HepG2 (cell line): ENCODE results near the gene BAZ2A. TPM values are rescaled to one million over a fixed set of nuclear protein-coding genes. Genes with fewer than 3 reads are reported as not detected.

Experiments used
- ARHGAP35 ChIP-seq: sonication (generic); formaldehyde crosslinking; IDR thresholded peaks from 2 replicates; pipeline ENCODE4 v1.9.0; 2022; ENCODE audit warnings: mild to moderate bottlenecking, inconsistent platforms, moderate library complexity, missing genetic modification reagents, borderline replicate concordance
- ETV5 ChIP-seq: IDR thresholded peaks from 2 replicates; pipeline ENCODE4 v1.6.1; 2018; ENCODE audit warnings: missing biosample characterization, missing genetic modification reagents, inconsistent platforms, borderline replicate concordance
- FOSL1 ChIP-seq: sonication (generic); formaldehyde crosslinking; IDR thresholded peaks from 2 replicates; pipeline ENCODE4 v1.9.0; 2021; ENCODE audit warnings: missing genetic modification reagents, borderline replicate concordance
- FOXA1 ChIP-seq, 2 experiments: fragments of 450-650 bp in 1 of 2; sonication (generic) in 1 of 2; formaldehyde crosslinking in 1 of 2; IDR thresholded peaks; 2 replicates each; pipeline versions ENCODE4 v1.4.0 to v1.6.1; 2016 to 2020; ENCODE audit warnings: missing genetic modification reagents in 1 of 2
- HMG20A ChIP-seq: IDR thresholded peaks from 2 replicates; pipeline ENCODE4 v1.6.1; 2016; ENCODE audit warnings: borderline replicate concordance
- ONECUT2 ChIP-seq: sonication (generic); formaldehyde crosslinking; IDR thresholded peaks from 2 replicates; pipeline ENCODE4 v1.4.0; 2020; ENCODE audit warnings: missing genetic modification reagents
- RBM22 ChIP-seq: fragments of 200-400 bp; formaldehyde crosslinking; optimal IDR thresholded peaks from 2 replicates; pipeline ENCODE3; 2017; ENCODE audit warnings: mild to moderate bottlenecking, low read length, moderate library complexity
- SCMH1 ChIP-seq: sonication (generic); formaldehyde crosslinking; IDR thresholded peaks from 2 replicates; pipeline ENCODE4 v1.9.0; 2021; ENCODE audit warnings: missing genetic modification reagents, mild to moderate bottlenecking, borderline replicate concordance
- SSRP1 ChIP-seq: IDR thresholded peaks from 2 replicates; pipeline ENCODE4 v1.6.1; 2016; ENCODE audit warnings: control low read depth
- ZBTB21 ChIP-seq: sonication (generic); formaldehyde crosslinking; IDR thresholded peaks from 2 replicates; pipeline ENCODE4 v1.4.0; 2020; ENCODE audit warnings: missing genetic modification reagents
- ZFP90 ChIP-seq: sonication (generic); formaldehyde crosslinking; IDR thresholded peaks from 2 replicates; pipeline ENCODE4 v1.8.0; 2022; ENCODE audit warnings: missing genetic modification reagents, mild to moderate bottlenecking, inconsistent platforms, borderline replicate concordance
- ZNF205 ChIP-seq: IDR thresholded peaks from 2 replicates; pipeline ENCODE4 v1.6.1; 2018; ENCODE audit warnings: missing biosample characterization, missing genetic modification reagents
- ZNF598 ChIP-seq: sonication (generic); formaldehyde crosslinking; IDR thresholded peaks from 2 replicates; pipeline ENCODE4 v1.5.1; 2020; ENCODE audit warnings: mild to moderate bottlenecking, missing genetic modification reagents, borderline replicate concordance
- ZNF839 ChIP-seq: sonication (generic); formaldehyde crosslinking; IDR thresholded peaks from 2 replicates; pipeline ENCODE4 v1.4.0; 2020; ENCODE audit warnings: missing genetic modification reagents, mild to moderate bottlenecking, borderline replicate concordance
- polyA plus RNA-seq, 8 experiments: library from polyadenylated mRNA; depleted of rRNA in 3 of 8; stranded (reverse) in 7 of 8; unstranded in 1 of 8; fragments of >200 nt; fragmentation: Illumina TruSeq in 4 of 8; extraction: Trizol in 4 of 8; gene quantifications; 2 replicates each; pipeline versions ENCODE4 v1.2.1 to v1.2.3, GENCODE V29; 2011 to 2016; ENCODE audit warnings: low read depth in 4 of 8, missing spikeins in 1 of 8, mixed read lengths in 1 of 8; ENCODE audit not compliant: insufficient read depth in 1 of 8
- total RNA-seq, 5 experiments: library from RNA; depleted of rRNA; stranded (reverse); fragments of >200 nt; fragmentation: Illumina TruSeq; extraction: Trizol; gene quantifications; 2 replicates each; pipeline ENCODE4 v1.2.3, GENCODE V29; 2016; ENCODE audit warnings: low read depth in 1 of 5
- TF ChIP-seq, protein P1 (sequence below): sonication (generic); formaldehyde crosslinking; conservative IDR thresholded peaks from 2 replicates; pipeline ENCODE4 v1.8.0; 2022; ENCODE audit warnings: mild to moderate bottlenecking, moderate library complexity, missing genetic modification reagents
- TF ChIP-seq, protein P2 (sequence below): sonication (generic); formaldehyde crosslinking; IDR thresholded peaks from 2 replicates; pipeline ENCODE4 v1.5.1; 2020; ENCODE audit warnings: missing genetic modification reagents, mild to moderate bottlenecking, borderline replicate concordance
- TF ChIP-seq, protein P3 (sequence below): fragments of 450-650 bp; IDR thresholded peaks from 2 replicates; pipeline ENCODE4 v1.6.1; 2017
- TF ChIP-seq, protein P4 (sequence below): sonication (generic); formaldehyde crosslinking; IDR thresholded peaks from 2 replicates; pipeline ENCODE4 v1.4.0; 2020; ENCODE audit warnings: low read depth, missing genetic modification reagents
- TF ChIP-seq, protein P5 (sequence below), 2 experiments: fragments of 450-650 bp in 1 of 2; sonication (generic) in 1 of 2; formaldehyde crosslinking; IDR thresholded peaks; 2 replicates each; pipeline versions ENCODE4 v1.5.0 to v1.8.0; 2020 to 2022; ENCODE audit warnings: mild to moderate bottlenecking in 1 of 2, missing genetic modification reagents in 1 of 2

Gene BAZ2A
- total and polyA plus RNA-seq, 2 of the 13 experiments (the other 11 are each of a cell fraction or from before 2014, with no cell fraction given), result 21.8 to 73.5 TPM

DNA sequence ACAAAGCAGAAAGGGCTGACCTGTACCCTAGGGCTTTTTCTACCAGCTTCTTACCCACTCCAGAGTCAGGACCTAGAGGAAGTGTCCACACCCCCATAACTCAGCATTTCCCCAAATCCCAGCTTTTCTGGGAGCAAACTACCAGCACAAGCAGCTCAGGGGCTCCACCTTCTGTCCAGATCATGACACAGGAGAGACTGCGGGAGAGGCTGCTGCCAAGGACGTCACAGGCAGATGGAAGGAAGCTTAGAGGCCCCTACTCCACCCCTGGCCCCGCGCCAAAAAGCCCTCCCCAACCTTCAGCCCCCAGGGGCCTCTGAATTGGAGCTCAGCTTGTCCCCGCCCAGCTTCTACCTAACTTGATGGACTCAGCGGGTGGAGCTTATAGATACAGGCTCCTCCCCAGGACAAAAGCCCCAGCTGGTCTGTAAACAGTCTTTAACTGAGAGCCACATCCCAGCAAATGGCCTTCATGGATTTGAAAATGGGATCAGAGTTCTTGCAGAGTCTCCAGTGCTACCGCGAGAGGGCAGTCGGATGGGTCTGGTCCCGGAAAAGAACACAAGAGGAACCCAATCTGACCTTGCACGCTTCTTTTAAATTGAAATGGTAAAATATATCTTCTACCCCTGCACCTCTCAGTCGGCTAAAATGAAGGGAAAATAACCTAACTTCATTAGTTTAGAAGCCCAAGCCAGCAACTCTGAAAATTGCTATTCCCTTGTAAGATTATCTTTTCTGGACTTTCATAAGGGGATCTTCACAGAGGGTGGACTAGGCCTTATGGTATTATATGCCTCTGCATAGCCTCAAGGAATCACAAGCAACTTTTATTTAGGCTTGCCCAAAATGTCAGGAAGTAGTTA, 6.8 kb upstream of the BAZ2A start (continued):
- TF ChIP-seq, protein P1, sequence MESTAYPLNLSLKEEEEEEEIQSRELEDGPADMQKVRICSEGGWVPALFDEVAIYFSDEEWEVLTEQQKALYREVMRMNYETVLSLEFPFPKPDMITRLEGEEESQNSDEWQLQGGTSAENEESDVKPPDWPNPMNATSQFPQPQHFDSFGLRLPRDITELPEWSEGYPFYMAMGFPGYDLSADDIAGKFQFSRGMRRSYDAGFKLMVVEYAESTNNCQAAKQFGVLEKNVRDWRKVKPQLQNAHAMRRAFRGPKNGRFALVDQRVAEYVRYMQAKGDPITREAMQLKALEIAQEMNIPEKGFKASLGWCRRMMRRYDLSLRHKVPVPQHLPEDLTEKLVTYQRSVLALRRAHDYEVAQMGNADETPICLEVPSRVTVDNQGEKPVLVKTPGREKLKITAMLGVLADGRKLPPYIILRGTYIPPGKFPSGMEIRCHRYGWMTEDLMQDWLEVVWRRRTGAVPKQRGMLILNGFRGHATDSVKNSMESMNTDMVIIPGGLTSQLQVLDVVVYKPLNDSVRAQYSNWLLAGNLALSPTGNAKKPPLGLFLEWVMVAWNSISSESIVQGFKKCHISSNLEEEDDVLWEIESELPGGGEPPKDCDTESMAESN (CRISPR knock-in tag), result peak; percentile 28; the same call in 1 of the 2 replicates
- TF ChIP-seq, protein P2, sequence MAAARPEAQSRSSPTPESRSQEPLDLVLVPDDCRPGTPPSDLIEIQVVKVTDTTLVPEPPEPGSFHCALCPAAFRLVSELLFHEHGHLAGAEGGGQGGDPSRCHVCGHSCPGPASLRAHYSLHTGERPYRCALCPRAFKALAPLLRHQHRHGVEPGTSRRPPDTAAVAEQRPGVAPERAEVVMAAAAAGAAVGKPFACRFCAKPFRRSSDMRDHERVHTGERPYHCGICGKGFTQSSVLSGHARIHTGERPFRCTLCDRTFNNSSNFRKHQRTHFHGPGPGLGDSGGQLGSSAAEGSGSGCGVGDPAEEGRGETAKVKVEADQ (CRISPR knock-in tag), result no peak; the same call in 1 of the 2 replicates
- TF ChIP-seq ETV5 (CRISPR knock-in tag), result 0 out of 2 replicates have a peak, but pooled peaks have one; percentile 29
- TF ChIP-seq ZBTB21 (CRISPR knock-in tag), result peak; percentile 89
- no peak for TF ChIP-seq SCMH1 (CRISPR knock-in tag)
- TF ChIP-seq FOSL1 (CRISPR knock-in tag), result no peak
- no peak for TF ChIP-seq FOXA1 (IDR thresholded peaks at IDR 0.05)
- TF ChIP-seq FOXA1 (CRISPR knock-in tag; IDR thresholded peaks at IDR 0.05), result peak; percentile 81
- TF ChIP-seq, protein P3, sequence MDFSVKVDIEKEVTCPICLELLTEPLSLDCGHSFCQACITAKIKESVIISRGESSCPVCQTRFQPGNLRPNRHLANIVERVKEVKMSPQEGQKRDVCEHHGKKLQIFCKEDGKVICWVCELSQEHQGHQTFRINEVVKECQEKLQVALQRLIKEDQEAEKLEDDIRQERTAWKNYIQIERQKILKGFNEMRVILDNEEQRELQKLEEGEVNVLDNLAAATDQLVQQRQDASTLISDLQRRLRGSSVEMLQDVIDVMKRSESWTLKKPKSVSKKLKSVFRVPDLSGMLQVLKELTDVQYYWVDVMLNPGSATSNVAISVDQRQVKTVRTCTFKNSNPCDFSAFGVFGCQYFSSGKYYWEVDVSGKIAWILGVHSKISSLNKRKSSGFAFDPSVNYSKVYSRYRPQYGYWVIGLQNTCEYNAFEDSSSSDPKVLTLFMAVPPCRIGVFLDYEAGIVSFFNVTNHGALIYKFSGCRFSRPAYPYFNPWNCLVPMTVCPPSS, result no peak
- peak; percentile 75 for TF ChIP-seq ZNF205 (CRISPR knock-in tag)
- no peak for TF ChIP-seq HMG20A
- no peak for TF ChIP-seq ONECUT2 (CRISPR knock-in tag)
- TF ChIP-seq RBM22, result peak; percentile 97
- no peak for TF ChIP-seq ARHGAP35 (CRISPR knock-in tag)
- no peak for TF ChIP-seq SSRP1
- peak; percentile 34; the same call in 1 of the 2 replicates for TF ChIP-seq ZNF598 (CRISPR knock-in tag)
- TF ChIP-seq ZNF839, result no peak
- TF ChIP-seq, protein P4, sequence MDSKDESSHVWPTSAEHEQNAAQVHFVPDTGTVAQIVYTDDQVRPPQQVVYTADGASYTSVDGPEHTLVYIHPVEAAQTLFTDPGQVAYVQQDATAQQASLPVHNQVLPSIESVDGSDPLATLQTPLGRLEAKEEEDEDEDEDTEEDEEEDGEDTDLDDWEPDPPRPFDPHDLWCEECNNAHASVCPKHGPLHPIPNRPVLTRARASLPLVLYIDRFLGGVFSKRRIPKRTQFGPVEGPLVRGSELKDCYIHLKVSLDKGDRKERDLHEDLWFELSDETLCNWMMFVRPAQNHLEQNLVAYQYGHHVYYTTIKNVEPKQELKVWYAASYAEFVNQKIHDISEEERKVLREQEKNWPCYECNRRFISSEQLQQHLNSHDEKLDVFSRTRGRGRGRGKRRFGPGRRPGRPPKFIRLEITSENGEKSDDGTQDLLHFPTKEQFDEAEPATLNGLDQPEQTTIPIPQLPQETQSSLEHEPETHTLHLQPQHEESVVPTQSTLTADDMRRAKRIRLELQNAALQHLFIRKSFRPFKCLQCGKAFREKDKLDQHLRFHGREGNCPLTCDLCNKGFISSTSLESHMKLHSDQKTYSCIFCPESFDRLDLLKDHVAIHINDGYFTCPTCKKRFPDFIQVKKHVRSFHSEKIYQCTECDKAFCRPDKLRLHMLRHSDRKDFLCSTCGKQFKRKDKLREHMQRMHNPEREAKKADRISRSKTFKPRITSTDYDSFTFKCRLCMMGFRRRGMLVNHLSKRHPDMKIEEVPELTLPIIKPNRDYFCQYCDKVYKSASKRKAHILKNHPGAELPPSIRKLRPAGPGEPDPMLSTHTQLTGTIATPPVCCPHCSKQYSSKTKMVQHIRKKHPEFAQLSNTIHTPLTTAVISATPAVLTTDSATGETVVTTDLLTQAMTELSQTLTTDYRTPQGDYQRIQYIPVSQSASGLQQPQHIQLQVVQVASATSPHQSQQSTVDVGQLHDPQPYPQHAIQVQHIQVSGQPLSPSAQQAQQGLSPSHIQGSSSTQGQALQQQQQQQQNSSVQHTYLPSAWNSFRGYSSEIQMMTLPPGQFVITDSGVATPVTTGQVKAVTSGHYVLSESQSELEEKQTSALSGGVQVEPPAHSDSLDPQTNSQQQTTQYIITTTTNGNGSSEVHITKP (CRISPR knock-in tag), result peak; percentile 79
- TF ChIP-seq ZFP90 (CRISPR knock-in tag), result peak; percentile 61; the same call in 1 of the 2 replicates
- TF ChIP-seq, protein P5, sequence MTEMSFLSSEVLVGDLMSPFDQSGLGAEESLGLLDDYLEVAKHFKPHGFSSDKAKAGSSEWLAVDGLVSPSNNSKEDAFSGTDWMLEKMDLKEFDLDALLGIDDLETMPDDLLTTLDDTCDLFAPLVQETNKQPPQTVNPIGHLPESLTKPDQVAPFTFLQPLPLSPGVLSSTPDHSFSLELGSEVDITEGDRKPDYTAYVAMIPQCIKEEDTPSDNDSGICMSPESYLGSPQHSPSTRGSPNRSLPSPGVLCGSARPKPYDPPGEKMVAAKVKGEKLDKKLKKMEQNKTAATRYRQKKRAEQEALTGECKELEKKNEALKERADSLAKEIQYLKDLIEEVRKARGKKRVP (CRISPR knock-in tag; IDR thresholded peaks at IDR 0.05), result 0 out of 4 replicates have a peak, but pooled peaks of 1 of the 2 experiments have one; percentile 40
